ENCODE measurements around the gene MLLT11. TPM values are rescaled to one million over a fixed set of nuclear protein-coding genes. Genes with fewer than 3 reads are reported as not detected.
"Not testable (repeated sequence)": the region's sequence is repeated elsewhere in the genome, so short reads cannot be mapped to it uniquely, and the experiment has no call there.

Gene MLLT11
- polyA plus RNA-seq, 3 donors: 0.38 to 0.93 (median 0.40) TPM

DNA sequence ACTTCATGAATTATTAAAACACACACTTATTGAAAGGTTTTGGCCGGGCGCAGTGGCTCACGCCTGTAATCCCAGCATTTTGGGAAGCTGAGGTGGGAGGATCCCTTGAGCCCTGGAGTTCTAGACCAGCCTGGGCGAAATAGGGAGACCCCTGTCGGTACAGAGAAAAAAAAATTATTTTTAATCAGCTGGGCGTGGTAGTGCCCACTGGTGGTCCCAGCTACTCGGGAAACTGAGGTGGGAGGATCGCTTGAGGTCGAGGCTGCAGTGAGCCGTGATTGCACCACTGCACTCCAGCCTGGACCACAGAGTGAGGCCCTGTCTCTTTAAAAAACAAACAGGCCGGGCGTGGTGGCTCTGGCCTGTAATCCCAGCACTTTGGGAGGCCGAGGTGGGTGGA, 12.0 kb downstream of the MLLT11 start:
- H3K4me2 ChIP-seq (replicated peaks; ENCODE audit: extremely low read depth, low read length, poor library complexity, severe bottlenecking): no peak overlapping the region
- peaks cover 8% of the 10 kb centered on the region for H3K4me1 Mint-ChIP-seq
- no peak overlapping the region for H3K4me3 ChIP-seq (replicated peaks in 1 of 3; ENCODE audit: low read depth in 2 of 3, low read length in 3 of 3)
- peak overlapping the region; percentile 99 for H2AFZ ChIP-seq (ENCODE audit: insufficient read depth, low read depth, low read length, poor library complexity, severe bottlenecking)
- H3K27ac Mint-ChIP-seq: peak overlapping the region in 1 of 7 donors; percentile 99
- no peaks in the 10 kb centered on the region for H3K27me3 ChIP-seq (ENCODE audit: control insufficient read depth in 2 of 2, insufficient read depth in 2 of 2, low read length in 2 of 2)
- no peak for DNase-seq
- H3K36me3 ChIP-seq (replicated peaks in 1 of 2; ENCODE audit: control insufficient read depth in 1 of 2, insufficient read depth in 2 of 2, low read length in 2 of 2): no peaks in the 10 kb centered on the region
- H3K4me1 ChIP-seq (ENCODE audit: control insufficient read depth in 1 of 2, insufficient read depth in 2 of 2, low read length in 2 of 2): peaks cover 15 to 23% of the 10 kb centered on the region in 2 donors
- H3K79me2 ChIP-seq (ENCODE audit: insufficient read depth, low read length): peaks cover 19% of the 10 kb centered on the region
- no peaks in the 10 kb centered on the region for H3K9me3 Mint-ChIP-seq
- intact Hi-C loops (cut with micrococcal nuclease): no loop called here
- H3K9me3 ChIP-seq (replicated peaks in 1 of 2; ENCODE audit: control insufficient read depth in 1 of 2, insufficient read depth in 1 of 2, low read length in 2 of 2): no peaks in the 10 kb centered on the region
- TF ChIP-seq CTCF (IDR thresholded peaks at IDR 0.05): no peak
- H3K27me3 Mint-ChIP-seq (ENCODE audit: low read depth in 3 of 3): no peaks in the 10 kb centered on the region
- H3K36me3 Mint-ChIP-seq: peaks cover 10 to 32% of the 10 kb centered on the region in 2 donors
- no peak overlapping the region for H3K27ac ChIP-seq (ENCODE audit: low read depth in 1 of 2, low read length in 2 of 2)
- WGBS (ENCODE audit: insufficient coverage): 87% methylated on average over 12 of the region's 13 CpGs
- no peaks in the 10 kb centered on the region for H4K20me1 ChIP-seq (ENCODE audit: insufficient read depth, low read length)
- H3K9ac ChIP-seq (ENCODE audit: insufficient read depth, low read length, poor library complexity, severe bottlenecking): no peak overlapping the region
- no peak overlapping the region for H3K4me3 Mint-ChIP-seq

DNA sequence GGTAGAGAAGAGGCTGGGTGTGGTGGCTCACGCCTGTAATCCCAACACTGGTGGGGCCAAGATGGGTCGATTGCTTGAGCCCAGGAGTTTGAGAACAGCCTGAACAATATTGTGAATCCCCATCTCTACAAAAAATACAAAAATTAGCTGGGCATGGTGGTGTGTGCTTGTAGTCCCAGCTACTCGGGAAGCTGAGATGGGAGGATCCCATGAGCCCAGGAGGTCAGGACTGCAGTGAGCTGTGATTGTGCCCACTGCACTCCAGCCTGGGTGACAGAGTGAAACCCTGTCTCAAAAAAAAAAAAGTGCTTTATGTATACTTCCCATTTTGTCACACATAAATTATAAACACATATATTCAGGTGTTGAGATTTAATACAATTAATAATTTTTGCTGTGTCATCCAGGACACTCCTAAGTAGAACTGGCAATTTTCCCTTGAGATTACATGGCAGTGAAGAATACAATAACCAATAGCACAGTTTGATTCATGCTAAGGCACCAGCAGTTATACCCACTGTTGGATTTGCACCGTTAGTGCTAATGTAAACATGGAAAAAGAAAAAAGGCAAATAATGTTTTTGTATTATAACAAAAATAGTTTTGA, 25.9 kb downstream of the MLLT11 start:
- H3K4me2 ChIP-seq (replicated peaks; ENCODE audit: extremely low read depth, low read length, poor library complexity, severe bottlenecking): no peak overlapping the region
- no peaks in the 10 kb centered on the region for H3K27me3 Mint-ChIP-seq (ENCODE audit: low read depth in 3 of 3)
- H3K4me3 ChIP-seq (replicated peaks in 1 of 3; ENCODE audit: low read depth in 2 of 3, low read length in 3 of 3): no peak overlapping the region
- peaks cover 0 to 6% (median 0%) of the 10 kb centered on the region in 7 donors for H3K9me3 Mint-ChIP-seq
- no peaks in the 10 kb centered on the region for H3K36me3 ChIP-seq (replicated peaks in 1 of 2; ENCODE audit: control insufficient read depth in 1 of 2, insufficient read depth in 2 of 2, low read length in 2 of 2)
- intact Hi-C loops (cut with micrococcal nuclease): no loop called here
- H3K79me2 ChIP-seq (ENCODE audit: insufficient read depth, low read length): no peaks in the 10 kb centered on the region
- H3K4me1 ChIP-seq (ENCODE audit: control insufficient read depth in 1 of 2, insufficient read depth in 2 of 2, low read length in 2 of 2): peaks cover 9 to 11% of the 10 kb centered on the region in 2 donors
- H3K27ac Mint-ChIP-seq: no peak overlapping the region
- no CpG with 5 or more reads among the region's 4 CpGs for WGBS (ENCODE audit: insufficient coverage)
- no peak overlapping the region for H3K27ac ChIP-seq (ENCODE audit: low read depth in 1 of 2, low read length in 2 of 2)
- no peak overlapping the region for H3K9ac ChIP-seq (ENCODE audit: insufficient read depth, low read length, poor library complexity, severe bottlenecking)
- no peaks in the 10 kb centered on the region for H3K9me3 ChIP-seq (replicated peaks in 1 of 2; ENCODE audit: control insufficient read depth in 1 of 2, insufficient read depth in 1 of 2, low read length in 2 of 2)
- H3K4me3 Mint-ChIP-seq: no peak overlapping the region
- H3K36me3 Mint-ChIP-seq: peaks cover 9 to 18% of the 10 kb centered on the region in 2 donors
- TF ChIP-seq CTCF (IDR thresholded peaks at IDR 0.05): no peak
- DNase-seq: no peak
- H2AFZ ChIP-seq (ENCODE audit: insufficient read depth, low read depth, low read length, poor library complexity, severe bottlenecking): no peak overlapping the region
- H4K20me1 ChIP-seq (ENCODE audit: insufficient read depth, low read length): no peaks in the 10 kb centered on the region
- H3K27me3 ChIP-seq (ENCODE audit: control insufficient read depth in 2 of 2, insufficient read depth in 2 of 2, low read length in 2 of 2): no peaks in the 10 kb centered on the region
- H3K4me1 Mint-ChIP-seq: peaks cover 9% of the 10 kb centered on the region

DNA sequence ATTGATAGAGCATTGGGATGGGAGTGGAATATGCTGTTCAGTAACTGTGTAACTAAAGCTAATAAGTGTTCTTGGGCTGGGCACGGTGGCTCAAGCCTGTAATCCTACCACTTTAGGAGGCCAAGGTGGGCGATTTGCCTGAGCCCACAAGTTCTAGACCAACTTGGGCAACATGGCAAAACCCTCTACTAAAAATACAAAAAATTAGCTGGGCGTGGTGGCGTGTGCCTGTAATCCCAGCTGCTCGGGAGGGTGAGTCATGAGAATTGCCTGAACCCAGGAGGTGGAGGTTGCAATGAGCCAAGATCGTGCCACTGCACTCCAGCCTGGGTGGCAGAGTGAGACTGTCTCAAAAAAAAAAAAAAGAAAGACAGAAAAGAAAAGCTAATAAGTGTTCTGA, 37.2 kb downstream of the MLLT11 start:
- H3K36me3 ChIP-seq (replicated peaks in 1 of 2; ENCODE audit: control insufficient read depth in 1 of 2, insufficient read depth in 2 of 2, low read length in 2 of 2): peaks cover 0 to 24% of the 10 kb centered on the region in 2 donors
- H3K79me2 ChIP-seq (ENCODE audit: insufficient read depth, low read length); H3K27ac Mint-ChIP-seq; H4K20me1 ChIP-seq (ENCODE audit: insufficient read depth, low read length); H3K27me3 Mint-ChIP-seq (ENCODE audit: low read depth in 3 of 3); intact Hi-C loops (cut with micrococcal nuclease); H3K9ac ChIP-seq (ENCODE audit: insufficient read depth, low read length, poor library complexity, severe bottlenecking); DNase-seq; H3K9me3 Mint-ChIP-seq; H3K4me1 ChIP-seq (ENCODE audit: control insufficient read depth in 1 of 2, insufficient read depth in 2 of 2, low read length in 2 of 2); H3K27me3 ChIP-seq (ENCODE audit: control insufficient read depth in 2 of 2, insufficient read depth in 2 of 2, low read length in 2 of 2); H3K9me3 ChIP-seq (replicated peaks in 1 of 2; ENCODE audit: control insufficient read depth in 1 of 2, insufficient read depth in 1 of 2, low read length in 2 of 2); H3K4me3 ChIP-seq (replicated peaks in 1 of 3; ENCODE audit: low read depth in 2 of 3, low read length in 3 of 3); H3K4me2 ChIP-seq (replicated peaks; ENCODE audit: extremely low read depth, low read length, poor library complexity, severe bottlenecking); H2AFZ ChIP-seq (ENCODE audit: insufficient read depth, low read depth, low read length, poor library complexity, severe bottlenecking); H3K4me3 Mint-ChIP-seq; H3K4me1 Mint-ChIP-seq; H3K27ac ChIP-seq (ENCODE audit: low read depth in 1 of 2, low read length in 2 of 2): not testable (repeated sequence)
- WGBS (ENCODE audit: insufficient coverage): 82% methylated on average over 5 of the region's 6 CpGs
- peaks cover 21 to 39% of the 10 kb centered on the region in 2 donors for H3K36me3 Mint-ChIP-seq

Data from CD14-positive monocyte (primary cell).